ENCODE measurements around the gene DENND5B.

DNA sequence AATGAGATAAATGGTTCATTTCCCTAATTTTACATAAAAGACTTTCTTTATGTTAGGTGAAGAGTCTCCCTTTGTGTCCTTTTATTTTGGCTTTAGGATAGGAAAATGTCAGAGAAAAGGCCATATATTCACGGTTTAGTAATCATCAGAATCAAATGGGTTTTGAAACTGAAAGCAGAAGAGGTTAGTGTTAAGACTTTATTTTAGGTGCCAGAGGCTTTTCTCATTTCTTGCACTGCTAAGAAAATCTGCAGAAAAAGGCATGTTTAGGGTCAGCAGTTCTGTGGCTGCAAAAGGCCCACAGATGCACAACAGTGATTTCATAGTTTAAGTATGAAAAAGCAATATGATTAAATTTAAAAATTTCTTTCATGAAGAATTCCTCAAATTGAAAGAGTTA is 184.6 kb downstream of the DENND5B start:
- TF ChIP-seq, protein P1, sequence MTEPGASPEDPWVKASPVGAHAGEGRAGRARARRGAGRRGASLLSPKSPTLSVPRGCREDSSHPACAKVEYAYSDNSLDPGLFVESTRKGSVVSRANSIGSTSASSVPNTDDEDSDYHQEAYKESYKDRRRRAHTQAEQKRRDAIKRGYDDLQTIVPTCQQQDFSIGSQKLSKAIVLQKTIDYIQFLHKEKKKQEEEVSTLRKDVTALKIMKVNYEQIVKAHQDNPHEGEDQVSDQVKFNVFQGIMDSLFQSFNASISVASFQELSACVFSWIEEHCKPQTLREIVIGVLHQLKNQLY (CRISPR knock-in tag; IDR thresholded peaks at IDR 0.05), result no peak
- TF ChIP-seq MAX (CRISPR knock-in tag; IDR thresholded peaks at IDR 0.05), result no peak
